HepG2 (cell line): ENCODE data around the gene MASP1. TPM values are rescaled to one million over a fixed set of nuclear protein-coding genes. Genes with fewer than 3 reads are reported as not detected.
A peak's percentile ranks its signal among the peaks of the same experiment; 100 is the strongest.

ENCODE experiments used
- CBX2 ChIP-seq, 2 experiments: fragments of 200-600 bp in 1 of 2; sonication (generic); formaldehyde crosslinking in 1 of 2; IDR thresholded peaks; 2 replicates each; pipeline versions ENCODE4 v1.7.0 to v1.8.1; 2018 to 2022; ENCODE audit warnings: low read depth in 2 of 2, low read length in 1 of 2, mild to moderate bottlenecking in 1 of 2, missing genetic modification reagents in 1 of 2
- FOSL2 ChIP-seq: sonication (generic); formaldehyde crosslinking; IDR thresholded peaks from 2 replicates; pipeline ENCODE4 v1.4.0; 2020; ENCODE audit warnings: missing genetic modification reagents
- HMGXB3 ChIP-seq: sonication (generic); formaldehyde crosslinking; IDR thresholded peaks from 2 replicates; pipeline ENCODE4 v1.4.0; 2020; ENCODE audit warnings: missing genetic modification reagents, borderline replicate concordance
- HNF4G ChIP-seq, 2 experiments: sonication (generic) in 1 of 2; formaldehyde crosslinking in 1 of 2; IDR thresholded peaks; 2 replicates each; pipeline versions ENCODE4 v1.4.0 to v1.6.1; 2011 to 2020; ENCODE audit warnings: borderline replicate concordance in 2 of 2, low read depth in 2 of 2, mild to moderate bottlenecking in 2 of 2, low read length in 1 of 2, missing genetic modification reagents in 1 of 2, moderate library complexity in 1 of 2
- HNRNPLL ChIP-seq: fragments of 200-400 bp; formaldehyde crosslinking; IDR thresholded peaks from 2 replicates; pipeline ENCODE4 v1.6.1; 2017; ENCODE audit warnings: mild to moderate bottlenecking, low read depth, low read length; ENCODE audit not compliant: poor library complexity, severe bottlenecking
- HOXA3 ChIP-seq: sonication (generic); formaldehyde crosslinking; IDR thresholded peaks from 2 replicates; pipeline ENCODE4 v1.5.0; 2020; ENCODE audit warnings: missing genetic modification reagents
- JUNB ChIP-seq: sonication (generic); formaldehyde crosslinking; IDR thresholded peaks from 2 replicates; pipeline ENCODE4 v1.8.0; 2022; ENCODE audit warnings: missing genetic modification reagents, mild to moderate bottlenecking, borderline replicate concordance
- NR2C2 ChIP-seq: sonication (generic); formaldehyde crosslinking; IDR thresholded peaks from 2 replicates; pipeline ENCODE4 v1.4.0; 2020; ENCODE audit warnings: missing genetic modification reagents, mild to moderate bottlenecking, moderate library complexity, borderline replicate concordance
- TCF12 ChIP-seq, 2 experiments: fragments of 450-650 bp in 1 of 2; sonication (generic) in 1 of 2; formaldehyde crosslinking in 1 of 2; IDR thresholded peaks; 2 replicates each; pipeline versions ENCODE4 v1.6.1 to v1.8.0; 2017 to 2022; ENCODE audit warnings: antibody characterized with exemption in 1 of 2, mild to moderate bottlenecking in 1 of 2, missing genetic modification reagents in 1 of 2, moderate library complexity in 1 of 2
- TEF ChIP-seq: sonication (generic); formaldehyde crosslinking; IDR thresholded peaks from 2 replicates; pipeline ENCODE4 v1.5.0; 2020; ENCODE audit warnings: missing genetic modification reagents
- THAP11 ChIP-seq: IDR thresholded peaks from 2 replicates; pipeline ENCODE4 v1.6.1; 2016; ENCODE audit warnings: missing biosample characterization, missing genetic modification reagents
- ZBTB42 ChIP-seq: sonication (generic); formaldehyde crosslinking; IDR thresholded peaks from 2 replicates; pipeline ENCODE4 v1.5.0; 2020; ENCODE audit warnings: mild to moderate bottlenecking, missing genetic modification reagents
- ZFP91 ChIP-seq: sonication (generic); formaldehyde crosslinking; IDR thresholded peaks from 2 replicates; pipeline ENCODE4 v1.9.0; 2022; ENCODE audit warnings: missing genetic modification reagents, mild to moderate bottlenecking, borderline replicate concordance
- ZNF274 ChIP-seq: sonication (generic); formaldehyde crosslinking; IDR thresholded peaks from 2 replicates; pipeline ENCODE4 v1.5.1; 2020; ENCODE audit warnings: mild to moderate bottlenecking, missing genetic modification reagents
- ZNF724P ChIP-seq: sonication (generic); formaldehyde crosslinking; IDR thresholded peaks from 2 replicates; pipeline ENCODE4 v1.8.0; 2022; ENCODE audit warnings: missing genetic modification reagents, borderline replicate concordance
- ZNF770 ChIP-seq: sonication (generic); formaldehyde crosslinking; IDR thresholded peaks from 2 replicates; pipeline ENCODE4 v1.5.0; 2020; ENCODE audit warnings: mild to moderate bottlenecking, missing genetic modification reagents
- polyA plus RNA-seq, 8 experiments: library from polyadenylated mRNA; depleted of rRNA in 3 of 8; stranded (reverse) in 7 of 8; unstranded in 1 of 8; fragments of >200 nt; fragmentation: Illumina TruSeq in 4 of 8; extraction: Trizol in 4 of 8; gene quantifications; 2 replicates each; pipeline versions ENCODE4 v1.2.1 to v1.2.3, GENCODE V29; 2011 to 2016; ENCODE audit warnings: low read depth in 4 of 8, missing spikeins in 1 of 8, mixed read lengths in 1 of 8; ENCODE audit not compliant: insufficient read depth in 1 of 8
- total RNA-seq, 5 experiments: library from RNA; depleted of rRNA; stranded (reverse); fragments of >200 nt; fragmentation: Illumina TruSeq; extraction: Trizol; gene quantifications; 2 replicates each; pipeline ENCODE4 v1.2.3, GENCODE V29; 2016; ENCODE audit warnings: low read depth in 1 of 5

The MASP1 gene
- total and polyA plus RNA-seq, 2 of the 13 experiments (the other 11 are each of a cell fraction or from before 2014, with no cell fraction given) = 10.8 to 56.0 TPM

- TF ChIP-seq ZNF770 (CRISPR knock-in tag) (no peak), ZFP91 (peak; percentile 62), FOSL2 (CRISPR knock-in tag) (peak; percentile 73), ZNF274 (no peak), CBX2 (IDR thresholded peaks at IDR 0.05; ENCODE audit: low read depth, low read length) (no peak), CBX2 (CRISPR knock-in tag; IDR thresholded peaks at IDR 0.05; ENCODE audit: low read depth) (no peak), ZBTB42 (CRISPR knock-in tag) (no peak; the same call in 1 of the 2 replicates), TCF12 (IDR thresholded peaks at IDR 0.05) (no peak), TCF12 (CRISPR knock-in tag; IDR thresholded peaks at IDR 0.05) (peak; percentile 68; the same call in 1 of the 2 replicates), ZNF724P (no peak), HNRNPLL (no peak), NR2C2 (CRISPR knock-in tag) (peak; percentile 87), HOXA3 (CRISPR knock-in tag) (peak; percentile 86), HMGXB3 (CRISPR knock-in tag) (peak; percentile 64; the same call in 1 of the 2 replicates), JUNB (CRISPR knock-in tag) (no peak), TEF (CRISPR knock-in tag) (no peak), HNF4G (IDR thresholded peaks at IDR 0.05; ENCODE audit: borderline replicate concordance, low read depth, low read length) (peak; percentile 44; the same call in 1 of the 2 replicates), HNF4G (CRISPR knock-in tag; IDR thresholded peaks at IDR 0.05; ENCODE audit: borderline replicate concordance, low read depth) (peak; percentile 70; the same call in 1 of the 2 replicates), THAP11 (CRISPR knock-in tag) (peak; percentile 77)
Observed at GRCh38 chr3:187276397-187277128, 15.0 kb downstream of the MASP1 start (continued).
